HCT116 (cell line): ENCODE results near the gene TEF.

Source experiments
- CTCF ChIP-seq, 3 experiments: fragments of 200-600 bp in 1 of 3; sonication (generic) in 1 of 3; IDR thresholded peaks in 2 of 3; conservative IDR thresholded peaks in 1 of 3; 2 replicates each; pipeline ENCODE4 v1.5.1; 2012 to 2017; ENCODE audit warnings: low read depth in 2 of 3, low read length in 2 of 3, antibody characterized with exemption in 1 of 3, borderline replicate concordance in 1 of 3, control low read depth in 1 of 3, mild to moderate bottlenecking in 1 of 3, mixed read lengths in 1 of 3, mixed run types in 1 of 3, moderate library complexity in 1 of 3; ENCODE audit not compliant: insufficient read depth in 1 of 3
- EZH2 ChIP-seq: fragments of 200-600 bp; sonication (generic); IDR thresholded peaks from 2 replicates; pipeline ENCODE4 v1.6.1; 2017; ENCODE audit warnings: antibody characterized with exemption, mixed run types
- EZH2phosphoT487 ChIP-seq: fragments of 200-600 bp; IDR thresholded peaks from 2 replicates; pipeline ENCODE4 v1.6.1; 2018; ENCODE audit warnings: antibody characterized with exemption, borderline replicate concordance
- MAX ChIP-seq: IDR thresholded peaks from 2 replicates; pipeline ENCODE4 v1.6.1; 2012
- POLR2A ChIP-seq: IDR thresholded peaks from 2 replicates; pipeline ENCODE4 v1.7.0; 2011; ENCODE audit warnings: borderline replicate concordance; ENCODE audit not compliant: insufficient read depth, insufficient read length; ENCODE audit errors: extremely low read depth
- SIN3A ChIP-seq: IDR thresholded peaks from 2 replicates; pipeline ENCODE4 v1.6.1; 2012; ENCODE audit warnings: low read depth
- YY1 ChIP-seq: IDR thresholded peaks from 2 replicates; pipeline ENCODE4 v1.6.1; 2011; ENCODE audit warnings: low read length, low read depth, moderate library complexity, mild to moderate bottlenecking; ENCODE audit not compliant: insufficient replicate concordance; ENCODE audit errors: extremely low read depth
- ZNF274 ChIP-seq: fragments of 200-500 bp; sonication (Bioruptor generic); IDR thresholded peaks from 2 replicates; pipeline ENCODE4 v1.6.1; 2014; ENCODE audit warnings: mild to moderate bottlenecking, low read depth, low read length, inconsistent platforms

DNA sequence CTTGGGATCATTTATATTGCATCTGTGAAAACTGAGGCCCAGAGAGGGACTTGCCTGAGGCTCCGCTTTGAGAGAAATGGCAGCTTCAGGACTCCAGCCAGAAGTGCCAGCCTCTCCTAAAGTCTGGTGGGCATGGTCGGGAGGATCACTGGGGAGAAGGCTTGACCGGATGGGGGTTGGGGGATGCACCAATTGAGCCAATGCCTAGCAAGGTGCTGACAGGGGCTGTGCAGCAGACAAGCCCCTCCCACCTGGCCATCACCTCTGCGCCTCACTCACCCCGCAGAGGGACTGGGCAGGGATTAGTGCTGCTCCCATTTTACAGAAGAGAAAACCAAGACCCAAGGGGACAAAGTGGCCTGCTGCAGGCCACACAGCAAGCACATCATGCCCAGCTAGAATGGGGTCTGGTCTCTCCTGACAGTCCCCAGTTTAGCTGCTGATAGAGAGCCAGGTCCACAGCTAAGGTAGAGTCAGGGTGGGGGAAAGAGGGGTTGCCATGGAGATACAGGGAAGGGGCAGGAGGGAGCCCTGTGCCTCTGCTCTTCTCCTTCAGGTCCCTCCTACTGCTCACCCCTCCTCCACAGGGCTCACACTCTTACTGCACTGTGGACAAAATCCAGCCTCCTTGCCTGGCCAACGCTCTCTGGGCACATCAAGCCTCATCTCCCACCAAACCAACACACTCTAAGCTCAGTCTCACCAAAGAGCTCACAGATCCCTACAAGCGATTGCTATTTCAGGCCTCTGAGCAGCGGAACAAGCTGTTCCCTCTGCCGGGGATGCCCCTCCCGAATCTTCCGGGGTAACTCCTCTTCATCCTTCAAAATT is 29.5 kb downstream of the TEF start:
- TF ChIP-seq EZH2, result no peak
- no peak for TF ChIP-seq EZH2phosphoT487
- no peak for TF ChIP-seq SIN3A
- TF ChIP-seq ZNF274, result no peak
- TF ChIP-seq CTCF (IDR thresholded peaks at IDR 0.05 in 2 of 3, conservative IDR thresholded peaks at IDR 0.05 in 1 of 3; ENCODE audit: borderline replicate concordance in 1 of 3, insufficient read depth in 1 of 3, low read depth in 2 of 3, low read length in 2 of 3), result no peak
- no peak for TF ChIP-seq MAX
- no peak for TF ChIP-seq YY1
- no peak for TF ChIP-seq POLR2A
